Metanephros (tissue), 2 donors: Measurements from ENCODE around the gene YDJC. TPM values are rescaled to one million over a fixed set of nuclear protein-coding genes. Genes with fewer than 3 reads are reported as not detected.

ENCODE experiments used
- small RNA-seq: library from RNA; depleted of rRNA; stranded (forward); fragments of <200 nt; gene quantifications from one replicate; pipeline ENCODE3, GENCODE V24; 2014; ENCODE audit warnings: low replicate concordance
- total RNA-seq: library from RNA; depleted of rRNA; stranded (reverse); fragments of >200 nt; gene quantifications from one replicate; pipeline ENCODE4 v1.2.3, GENCODE V29; 2014

The YDJC gene, protein sequence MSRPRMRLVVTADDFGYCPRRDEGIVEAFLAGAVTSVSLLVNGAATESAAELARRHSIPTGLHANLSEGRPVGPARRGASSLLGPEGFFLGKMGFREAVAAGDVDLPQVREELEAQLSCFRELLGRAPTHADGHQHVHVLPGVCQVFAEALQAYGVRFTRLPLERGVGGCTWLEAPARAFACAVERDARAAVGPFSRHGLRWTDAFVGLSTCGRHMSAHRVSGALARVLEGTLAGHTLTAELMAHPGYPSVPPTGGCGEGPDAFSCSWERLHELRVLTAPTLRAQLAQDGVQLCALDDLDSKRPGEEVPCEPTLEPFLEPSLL
- total RNA-seq = 12.7 TPM

DNA sequence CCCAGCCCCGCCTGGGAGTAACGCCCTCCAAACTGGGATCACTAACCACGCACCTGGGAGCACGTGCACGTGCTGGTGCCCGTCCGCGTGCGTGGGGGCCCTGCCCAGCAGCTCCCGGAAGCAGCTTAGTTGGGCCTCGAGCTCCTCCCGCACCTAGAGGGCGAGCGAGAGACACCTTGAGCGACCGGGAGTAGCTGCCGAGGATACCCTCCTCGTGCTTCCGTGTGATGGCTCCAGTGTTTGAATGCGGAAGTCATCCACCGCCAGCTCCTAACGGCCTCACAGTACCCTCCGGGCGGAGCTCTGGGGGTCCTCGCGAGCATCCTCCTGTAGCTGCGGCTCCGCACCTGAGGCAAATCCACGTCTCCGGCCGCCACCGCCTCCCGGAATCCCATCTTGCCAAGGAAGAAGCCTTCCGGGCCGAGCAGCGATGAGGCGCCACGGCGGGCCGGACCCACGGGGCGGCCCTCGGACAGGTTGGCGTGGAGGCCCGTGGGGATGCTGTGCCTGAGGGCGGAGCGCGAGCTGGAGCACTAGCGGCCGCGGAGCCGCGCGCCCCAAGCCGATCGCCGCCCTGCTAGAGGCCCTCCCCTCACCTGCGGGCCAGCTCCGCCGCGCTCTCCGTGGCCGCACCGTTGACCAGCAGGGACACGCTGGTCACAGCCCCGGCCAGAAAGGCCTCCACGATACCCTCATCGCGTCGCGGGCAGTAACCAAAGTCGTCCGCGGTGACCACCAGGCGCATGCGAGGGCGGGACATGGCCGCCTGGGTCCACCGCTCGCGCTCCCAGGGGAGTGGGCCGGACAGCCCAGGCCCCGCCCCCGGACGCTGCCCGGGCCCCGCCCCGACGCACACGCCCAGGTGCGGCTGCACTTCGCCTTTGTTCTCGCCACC lies at the start of gene YDJC:
Gene YDJC, minus strand, starts transcription at position 768 of the 895 bp plus-strand sequence. Its CDS starts 8 bp downstream, at position 760.

DNA sequence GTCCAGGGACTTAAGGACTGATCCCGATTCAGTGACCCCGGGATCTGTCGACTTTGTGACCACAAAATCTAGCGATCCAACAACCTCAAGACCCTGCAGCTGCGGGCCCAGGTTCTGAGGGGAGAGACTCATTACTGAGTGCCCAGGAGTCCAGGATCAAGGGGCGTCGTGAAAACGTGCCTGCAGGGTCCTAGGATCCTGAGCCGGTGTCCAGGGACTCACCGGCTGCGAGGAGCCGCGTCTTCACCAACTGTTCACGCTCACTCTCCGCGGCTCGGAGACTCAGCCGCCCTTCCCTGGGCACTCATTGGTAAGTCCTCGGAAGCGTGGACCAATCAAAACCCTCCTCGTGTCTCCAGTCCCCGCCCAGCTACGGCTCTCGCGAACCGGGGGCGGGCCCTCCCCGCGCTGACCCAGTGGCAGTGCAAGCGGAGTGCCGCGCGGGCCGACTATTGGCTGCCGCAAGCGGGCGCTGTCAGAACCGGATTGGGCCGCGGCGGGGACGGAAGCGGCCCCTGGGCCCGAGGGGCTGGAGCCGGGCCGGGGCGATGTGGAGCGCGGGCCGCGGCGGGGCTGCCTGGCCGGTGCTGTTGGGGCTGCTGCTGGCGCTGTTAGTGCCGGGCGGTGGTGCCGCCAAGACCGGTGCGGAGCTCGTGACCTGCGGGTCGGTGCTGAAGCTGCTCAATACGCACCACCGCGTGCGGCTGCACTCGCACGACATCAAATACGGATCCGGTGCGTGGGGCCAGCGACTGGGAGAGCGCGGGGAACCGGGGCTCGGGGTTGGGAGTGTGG lies 12.2 kb upstream of the YDJC start, which contains the start of gene SDF2L1:
Gene SDF2L1, plus strand, starts transcription at position 514 of the 795 bp plus-strand sequence. Its CDS starts 35 bp downstream, at position 549.

DNA sequence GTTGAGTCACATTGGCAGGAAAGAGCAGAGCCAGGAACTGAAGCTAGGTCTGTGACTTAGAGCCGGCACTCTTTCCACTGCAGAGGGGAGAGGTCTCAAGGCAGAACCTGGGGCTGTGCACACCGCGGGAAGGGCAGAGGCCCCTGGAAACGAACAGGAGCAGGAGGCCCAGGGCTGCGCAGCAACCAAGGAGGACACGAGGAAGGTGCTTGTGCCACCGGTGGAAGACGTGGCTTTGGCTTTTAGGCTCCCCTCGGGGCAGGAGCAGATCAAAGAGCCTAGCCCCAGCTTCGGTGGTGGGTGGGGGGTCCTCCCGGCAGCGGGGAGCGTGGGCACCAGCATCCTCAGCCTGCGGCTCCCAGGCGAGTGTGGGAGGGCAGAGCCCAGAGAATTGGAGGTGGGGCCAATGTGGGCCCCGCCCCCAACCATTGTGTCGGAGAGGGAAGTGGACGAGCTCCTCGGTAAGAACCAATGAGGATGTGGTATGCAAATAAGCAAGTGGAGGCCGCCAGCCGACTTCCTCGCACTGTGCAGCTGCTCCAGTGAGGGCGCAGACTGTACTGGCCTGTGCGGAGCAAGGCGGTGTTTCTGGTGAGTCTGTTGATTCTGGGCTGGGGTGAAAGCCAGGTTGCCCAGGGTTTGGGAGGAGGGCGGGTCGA lies 2.5 kb upstream of the YDJC start, which contains the start of gene CCDC116:
Gene CCDC116, plus strand, starts transcription at position 524 of the 659 bp plus-strand sequence. CDS start 422 bp downstream, outside the sequence.

Small RNA genes within 50 kb of the gene (small RNA-seq; reads per million reads assigned to genes)
- 5.1 reads per million, percentile 93 among the genes with 10 or more reads in this experiment for gene MIR301B

Other genes starting within 250 kb of the YDJC start
- 0.12 TPM for gene RIMBP3B, start 246.3 kb downstream of the YDJC start, total RNA-seq
- gene HIC2, start 212.7 kb downstream of the YDJC start, total RNA-seq = 9.3 TPM
- gene TMEM191C, start 162.6 kb downstream of the YDJC start, total RNA-seq = 1.5 TPM
- 0.82 TPM for gene RIMBP3C, start 78.6 kb downstream of the YDJC start, total RNA-seq
- gene UBE2L3, start 62.3 kb downstream of the YDJC start, total RNA-seq = 32.4 TPM
- gene CCDC116, start 2.7 kb upstream of the YDJC start, total RNA-seq = 0.35 TPM
- gene SDF2L1, start 12.3 kb upstream of the YDJC start, total RNA-seq = 19.2 TPM
- gene PPIL2, start 36.0 kb upstream of the YDJC start, total RNA-seq = 37.7 TPM
- 20.6 TPM for gene YPEL1, start 105.8 kb upstream of the YDJC start, total RNA-seq
- gene MAPK1, start 237.6 kb upstream of the YDJC start, total RNA-seq = 116 TPM